Spleen (tissue), 11 donors: ENCODE measurements around the gene DDX56. TPM values are rescaled to one million over a fixed set of nuclear protein-coding genes. Genes with fewer than 3 reads are reported as not detected.

Experiments
- DNase-seq: peaks from one replicate; pipeline ENCODE4 v3.0.0-alpha.2; 2020
- H3K27ac ChIP-seq, 8 donors: fragments of 200-600 bp; sonication (generic) in 7 of 8; 1 replicate in 4 of 8; 2 replicates in 4 of 8; pipeline versions ENCODE4 v1.5.0 to v1.8.0; 2016 to 2021; ENCODE audit warnings: inconsistent platforms in 4 of 8, mild to moderate bottlenecking in 4 of 8, moderate library complexity in 1 of 8
- H3K27me3 ChIP-seq, 7 donors: fragments of 200-600 bp; sonication (generic) in 6 of 7; replicated peaks in 1 of 7; 1 replicate in 4 of 7; 2 replicates in 3 of 7; pipeline versions ENCODE4 v1.5.0 to v1.8.0; 2016 to 2021; ENCODE audit warnings: inconsistent platforms in 3 of 7, mild to moderate bottlenecking in 1 of 7
- H3K36me3 ChIP-seq, 6 donors: fragments of 200-600 bp; sonication (generic) in 5 of 6; 1 replicate in 4 of 6; 2 replicates in 2 of 6; pipeline versions ENCODE4 v1.5.0 to v1.8.0; 2016 to 2021; ENCODE audit warnings: inconsistent platforms in 2 of 6
- H3K4me1 ChIP-seq, 6 donors: fragments of 200-600 bp; sonication (generic) in 5 of 6; 1 replicate in 3 of 6; 2 replicates in 3 of 6; pipeline versions ENCODE4 v1.5.0 to v1.8.0; 2016 to 2021; ENCODE audit warnings: inconsistent platforms in 3 of 6
- H3K4me3 ChIP-seq, 8 donors: fragments of 200-600 bp; sonication (generic) in 7 of 8; 1 replicate in 4 of 8; 2 replicates in 4 of 8; pipeline versions ENCODE4 v1.5.0 to v1.8.0; 2016 to 2021; ENCODE audit warnings: inconsistent platforms in 4 of 8, mild to moderate bottlenecking in 4 of 8, moderate library complexity in 2 of 8
- H3K9me3 ChIP-seq, 8 donors: fragments of 200-600 bp; sonication (generic) in 7 of 8; 1 replicate in 4 of 8; 2 replicates in 4 of 8; pipeline versions ENCODE4 v1.5.0 to v1.8.0; 2016 to 2021; ENCODE audit warnings: inconsistent platforms in 4 of 8
- POLR2A ChIP-seq, 3 donors: fragments of 450-650 bp; IDR thresholded peaks; one replicate each; pipeline ENCODE4 v1.5.1; 2017; ENCODE audit warnings: antibody characterized with exemption in 3 of 3, mild to moderate bottlenecking in 1 of 3
- POLR2AphosphoS5 ChIP-seq, 3 donors: sonication (generic); formaldehyde crosslinking; IDR thresholded peaks; one replicate each; pipeline ENCODE4 v1.5.1; 2017; ENCODE audit warnings: antibody characterized with exemption in 3 of 3
- WGBS, 5 donors: extraction: QIAGEN DNeasy Blood & Tissue Kit in 3 of 5; methylation state at CpG; one replicate each; pipeline versions ENCODE4 v1.1.5 to v1.1.7; 2013 to 2018; 5-methylcytosine and 5-hydroxymethylcytosine counted together
- intact Hi-C: fragments of 100-400 bp; cut with DNase I; formaldehyde crosslinking; loops from one replicate; pipeline ENCODE4 v1.15.0; 2023; ENCODE audit warnings: low total_unique reads
- polyA plus RNA-seq, 3 donors: library from polyadenylated mRNA; stranded (reverse); fragments of 200-250 nt; gene quantifications; one replicate each; pipeline ENCODE4 v1.2.1, GENCODE V29; 2013
- total RNA-seq, 7 donors: library from RNA; depleted of rRNA in 3 of 7; stranded (reverse); fragments of >200 nt in 3 of 7; fragmentation: NEBNext Ultra II Directional in 4 of 7; extraction: Animal tissue kit (Norgen Biotek cat#: 25700) in 4 of 7; gene quantifications; one replicate each; pipeline versions ENCODE4 v1.1.0 to v1.2.1, GENCODE V29; 2016 to 2021
- TF ChIP-seq, protein P1 (sequence below), 11 experiments: fragments of 200-600 bp in 7 of 11; fragments of 450-650 bp in 4 of 11; sonication (generic) in 4 of 11; IDR thresholded peaks in 8 of 11; conservative IDR thresholded peaks in 3 of 11; 1 replicate in 7 of 11; 2 replicates in 4 of 11; pipeline versions ENCODE4 v1.4.0 to v1.8.0; 2016 to 2021; ENCODE audit warnings: antibody characterized with exemption in 11 of 11, inconsistent platforms in 4 of 11, mild to moderate bottlenecking in 1 of 11
- donor health status: healthy with polysubstance abuse.
- donor health status: DM: no; HTN: no; CAD: no; lungs with moderate emphysema.
- donor health status: DM: no; HTN: no; CAD: no.
- donor health status: Bipolar disorder and iron deficiency.
- donor health status: healthy.
- donor health status: DM: no; HTN: no; CAD: no.
- donor health status: DM: yes; HTN: yes; CAD: no.

Gene DDX56
- total and polyA plus RNA-seq, 10 donors = 56.1 to 130 (median 70.0) TPM

DNA sequence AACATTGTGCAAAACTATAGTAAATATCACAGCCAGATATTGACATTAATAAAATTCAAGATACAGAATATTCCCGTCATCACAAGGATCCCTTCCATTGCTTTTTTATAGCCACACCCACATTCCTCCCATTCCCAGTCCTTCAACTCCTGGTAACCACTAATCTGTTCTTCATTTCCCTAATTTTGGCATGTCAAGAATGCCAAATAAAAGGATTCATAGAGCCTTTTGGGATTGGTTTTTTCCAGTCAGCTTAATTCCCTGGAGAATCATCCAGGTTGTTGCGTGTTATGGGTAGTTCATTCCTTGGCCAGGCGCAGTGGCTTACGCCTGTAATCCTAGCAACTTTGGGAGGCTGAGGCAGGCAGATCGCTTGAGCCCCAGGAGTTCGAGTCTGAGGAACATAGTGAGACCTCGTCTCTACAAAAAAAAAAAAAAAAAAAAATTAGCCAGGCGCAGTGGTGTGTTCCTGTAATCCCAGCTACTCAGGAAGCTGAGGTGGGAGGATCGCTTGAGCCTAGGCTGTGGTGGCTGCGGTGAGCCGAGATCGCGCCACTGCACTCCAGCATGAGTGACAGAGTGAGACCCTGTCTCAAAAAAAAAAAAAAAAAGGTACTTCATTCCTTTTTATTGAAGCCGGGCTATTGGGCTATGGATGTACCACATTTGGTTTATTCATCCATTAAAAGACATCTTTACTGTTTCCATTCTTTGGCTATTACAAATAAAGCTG, 35.4 kb upstream of the DDX56 start:
- intact Hi-C loops = loop anchor here (10.0 kb wide), 1 partner anchor 136 kb away; the partner anchor contains the start of gene ZMIZ2
- peaks cover 26 to 89% (median 58%) of the 10 kb centered on the region in 6 donors for H3K4me1 ChIP-seq
- peaks cover 0 to 12% (median 0%) of the 10 kb centered on the region in 6 donors for H3K36me3 ChIP-seq
- H3K27me3 ChIP-seq = no peaks in the 10 kb centered on the region
- peak overlapping the region in 5 of 8 donors; percentile 10 to 46 (median 26) for H3K27ac ChIP-seq
- WGBS, 5 donors = 49 to 67% (median 57%) methylated on average over 14 of the region's 14 CpGs
- DNase-seq = no peak
- no peak overlapping the region for H3K4me3 ChIP-seq
- H3K9me3 ChIP-seq = no peaks in the 10 kb centered on the region
- TF ChIP-seq POLR2A (IDR thresholded peaks at IDR 0.05) (no peak), POLR2AphosphoS5 (IDR thresholded peaks at IDR 0.05) (no peak)

DNA sequence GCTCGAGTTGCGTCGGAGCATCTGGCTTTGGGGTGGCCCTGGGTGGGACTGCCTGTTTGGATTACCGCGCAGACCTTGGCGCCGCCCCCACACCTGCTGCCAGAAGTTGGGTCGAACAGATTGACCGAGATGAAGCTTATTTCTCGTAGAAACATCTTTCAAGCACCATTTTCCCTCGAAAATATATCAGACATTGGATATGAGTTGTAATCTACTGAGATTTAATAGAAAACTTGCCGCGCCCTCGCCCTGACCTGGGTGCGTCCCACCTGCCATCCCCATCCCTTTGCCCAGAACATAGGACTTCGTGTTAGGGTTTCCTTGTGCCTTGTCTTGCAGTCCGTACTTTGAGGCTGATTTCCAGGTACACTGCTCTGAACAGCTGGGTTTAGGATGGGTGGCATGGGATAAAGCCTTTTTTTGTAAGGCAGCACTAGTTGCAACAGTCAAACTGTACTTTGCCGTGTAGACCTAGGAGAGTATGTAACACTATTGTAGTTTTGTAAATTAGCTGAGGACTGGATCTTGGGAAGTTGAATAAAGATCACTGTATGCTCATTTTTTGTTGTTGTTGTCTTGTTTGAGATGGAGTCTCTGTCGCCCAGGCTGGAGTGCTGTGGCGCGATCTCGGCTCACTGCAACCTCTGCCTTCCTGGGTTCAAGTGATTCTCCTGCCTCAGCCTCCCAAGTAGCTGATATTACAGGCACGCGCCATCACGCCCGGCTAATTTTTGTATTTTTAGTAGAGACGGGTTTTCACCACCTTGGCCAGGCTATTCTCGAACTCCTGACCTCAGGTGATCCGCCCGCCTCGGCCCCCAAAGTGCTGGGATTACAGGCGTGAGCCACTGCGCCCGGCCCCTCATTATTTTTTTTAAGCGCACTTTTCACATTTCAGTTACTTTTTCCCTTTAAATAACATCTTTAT, 33.7 kb upstream of the DDX56 start:
- Histone ChIP-seq H3K9me3 (no peaks in the 10 kb centered on the region), H3K4me3 (peak overlapping the region; percentile 58 to 86 (median 68)), H3K4me1 (peaks cover 26 to 72% (median 49%) of the 10 kb centered on the region in 6 donors), H3K36me3 (peaks cover 0 to 12% (median 0%) of the 10 kb centered on the region in 6 donors), H3K27me3 (no peaks in the 10 kb centered on the region), H3K27ac (peak overlapping the region; percentile 97 to 100 (median 99))
- intact Hi-C loops = loop anchor here (10.0 kb wide), 1 partner anchor 137 kb away; the partner anchor contains the start of gene ZMIZ2
- 46 to 49% (median 47%) methylated on average over 35 of the region's 35 CpGs for whole genome bisulfite sequencing, 5 donors
- TF ChIP-seq, protein P1, sequence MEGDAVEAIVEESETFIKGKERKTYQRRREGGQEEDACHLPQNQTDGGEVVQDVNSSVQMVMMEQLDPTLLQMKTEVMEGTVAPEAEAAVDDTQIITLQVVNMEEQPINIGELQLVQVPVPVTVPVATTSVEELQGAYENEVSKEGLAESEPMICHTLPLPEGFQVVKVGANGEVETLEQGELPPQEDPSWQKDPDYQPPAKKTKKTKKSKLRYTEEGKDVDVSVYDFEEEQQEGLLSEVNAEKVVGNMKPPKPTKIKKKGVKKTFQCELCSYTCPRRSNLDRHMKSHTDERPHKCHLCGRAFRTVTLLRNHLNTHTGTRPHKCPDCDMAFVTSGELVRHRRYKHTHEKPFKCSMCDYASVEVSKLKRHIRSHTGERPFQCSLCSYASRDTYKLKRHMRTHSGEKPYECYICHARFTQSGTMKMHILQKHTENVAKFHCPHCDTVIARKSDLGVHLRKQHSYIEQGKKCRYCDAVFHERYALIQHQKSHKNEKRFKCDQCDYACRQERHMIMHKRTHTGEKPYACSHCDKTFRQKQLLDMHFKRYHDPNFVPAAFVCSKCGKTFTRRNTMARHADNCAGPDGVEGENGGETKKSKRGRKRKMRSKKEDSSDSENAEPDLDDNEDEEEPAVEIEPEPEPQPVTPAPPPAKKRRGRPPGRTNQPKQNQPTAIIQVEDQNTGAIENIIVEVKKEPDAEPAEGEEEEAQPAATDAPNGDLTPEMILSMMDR (IDR thresholded peaks at IDR 0.05 in 8 of 11, conservative IDR thresholded peaks at IDR 0.05 in 3 of 11) = no peak
- no peak for TF ChIP-seq POLR2AphosphoS5 (IDR thresholded peaks at IDR 0.05)
- TF ChIP-seq POLR2A (IDR thresholded peaks at IDR 0.05) = no peak
- DNase-seq = no peak

GRCh38 chr7:44606341-44607140, 32.8 kb upstream of the DDX56 start, which contains the start of gene OGDH:
Gene OGDH (plus strand): TSS chr7:44606627. CDS start chr7:44624344, 17,717 bp downstream.
- peak; percentile 100 for DNase-seq
- H3K4me1 ChIP-seq = peaks cover 26 to 63% (median 48%) of the 10 kb centered on the region in 6 donors
- TF ChIP-seq, protein P1 (IDR thresholded peaks at IDR 0.05 in 8 of 11, conservative IDR thresholded peaks at IDR 0.05 in 3 of 11) = peak in 2 of 11 experiments; percentile 5 to 20
- TF ChIP-seq POLR2AphosphoS5 (IDR thresholded peaks at IDR 0.05) = peak; percentile 99
- TF ChIP-seq POLR2A (IDR thresholded peaks at IDR 0.05) = peak in 2 of 3 donors; percentile 16 to 77
- H3K36me3 ChIP-seq = peaks cover 0 to 12% (median 0%) of the 10 kb centered on the region in 6 donors
- intact Hi-C loops = loop anchor here (10.0 kb wide), 1 partner anchor 138 kb away; the partner anchor contains the start of gene ZMIZ2
- WGBS, 5 donors = 0 to 1% (median 0%) methylated on average over 41 to 93 of the region's 93 CpGs
- no peaks in the 10 kb centered on the region for H3K9me3 ChIP-seq
- no peaks in the 10 kb centered on the region for H3K27me3 ChIP-seq
- H3K27ac ChIP-seq = peak within 1 kb of the TSS; percentile 97 to 100 (median 99)
- peak within 1 kb of the TSS; percentile 58 to 86 (median 68) for H3K4me3 ChIP-seq
